GM23338 (cell line): Measurements from ENCODE around the gene PHF24.

Experiments used
- CTCF ChIP-seq, 2 experiments: fragments of 200-600 bp in 1 of 2; sonication (generic) in 1 of 2; conservative IDR thresholded peaks; 2 replicates each; pipeline versions ENCODE4 v1.5.1 to v1.6.1; 2016 to 2017; ENCODE audit warnings: antibody characterized with exemption in 2 of 2, low read depth in 2 of 2, mild to moderate bottlenecking in 2 of 2, moderate library complexity in 1 of 2
- ETS1 ChIP-seq: IDR thresholded peaks from 2 replicates; pipeline ENCODE4 v1.6.1; 2016; ENCODE audit warnings: antibody characterized with exemption
- EZH2 ChIP-seq: fragments of 200-600 bp; sonication (generic); IDR thresholded peaks from one replicate; pipeline ENCODE4 v1.8.0; 2017; ENCODE audit warnings: antibody characterized with exemption, mild to moderate bottlenecking, low read depth; ENCODE audit not compliant: unreplicated experiment
- EZH2phosphoT487 ChIP-seq: fragments of 200-600 bp; sonication (generic); IDR thresholded peaks from one replicate; pipeline ENCODE4 v1.8.1; 2018; ENCODE audit warnings: antibody characterized with exemption; ENCODE audit not compliant: unreplicated experiment
- POLR2AphosphoS5 ChIP-seq: IDR thresholded peaks from 2 replicates; pipeline ENCODE4 v1.6.1; 2016; ENCODE audit warnings: antibody characterized with exemption, low read depth
- REST ChIP-seq: IDR thresholded peaks from one replicate; pipeline ENCODE4 v1.6.1; 2018; ENCODE audit warnings: antibody characterized with exemption; ENCODE audit not compliant: unreplicated experiment
- ZNF114 ChIP-seq: fragments of 250-450 bp; sonication (Bioruptor Pico); IDR thresholded peaks from 2 replicates; pipeline ENCODE4 v1.5.0; 2020; ENCODE audit warnings: mild to moderate bottlenecking, moderate library complexity

- TF ChIP-seq ETS1 = no peak
- no peak for TF ChIP-seq CTCF (conservative IDR thresholded peaks at IDR 0.05; ENCODE audit: low read depth in 2 of 2)
- TF ChIP-seq EZH2 = no peak
- TF ChIP-seq REST = no peak
- no peak for TF ChIP-seq POLR2AphosphoS5
- TF ChIP-seq EZH2phosphoT487 = no peak
- TF ChIP-seq ZNF114 = no peak
Observed at GRCh38 chr9:34971146-34971811, 13.2 kb downstream of the PHF24 start.
